Panc1 (cell line): Measurements from ENCODE around the gene ENPP1. TPM values are rescaled to one million over a fixed set of nuclear protein-coding genes. Genes with fewer than 3 reads are reported as not detected.

Experiments
- ATAC-seq: fragments of 200-7000 bp; cut with Tn5 transposase; 2 replicates; pipeline ENCODE4 v1.9.1; 2020; ENCODE audit warnings: mild to moderate bottlenecking, moderate library complexity
- BruUV-seq: library from RNA; stranded (reverse); fragments of 400-500 nt; replicated peaks from 2 replicates; lab custom pipeline; 2021; lab: Mats Ljungman, UMichigan
- CTCF ChIA-PET: fragments of 300-600 bp; sonication (Branson Sonifier 250); formaldehyde crosslinking; loops from one replicate; lab custom pipeline; 2022; ENCODE audit warnings: antibody characterized with exemption; lab: Charles Lee
- POLR2A ChIA-PET: fragments of 300-600 bp; sonication (Branson Sonifier 250); formaldehyde crosslinking; loops from one replicate; lab custom pipeline; 2022; ENCODE audit warnings: antibody characterized with exemption; lab: Charles Lee
- DNase-seq: peaks from one replicate; pipeline ENCODE4 v3.0.0-alpha.2; 2010; ENCODE audit warnings: low read depth, low spot score
- H3K27ac ChIP-seq: 2 replicates; pipeline ENCODE4 v1.5.1; 2011; ENCODE audit warnings: mild to moderate bottlenecking, low read length, inconsistent platforms
- H3K27me3 ChIP-seq: fragments of 200-500 bp; sonication (Bioruptor generic); 2 replicates; pipeline ENCODE4 v1.6.0; 2014; ENCODE audit warnings: low read length, inconsistent platforms; ENCODE audit not compliant: control insufficient read depth, insufficient read depth
- H3K36me3 ChIP-seq: fragments of 200-500 bp; sonication (Bioruptor generic); 2 replicates; pipeline ENCODE4 v1.5.1; 2014; ENCODE audit warnings: inconsistent platforms, mild to moderate bottlenecking, low read length, moderate library complexity; ENCODE audit not compliant: control insufficient read depth, insufficient read depth
- H3K4me1 ChIP-seq: 2 replicates; pipeline ENCODE4 v1.5.1; 2011; ENCODE audit warnings: inconsistent platforms, mild to moderate bottlenecking, low read length, moderate library complexity; ENCODE audit not compliant: control insufficient read depth, insufficient read depth
- H3K4me3 ChIP-seq, 2 experiments: 2 replicates each; pipeline ENCODE4 v1.5.1; 2011 to 2012; ENCODE audit warnings: low read depth in 2 of 2, low read length in 2 of 2, mild to moderate bottlenecking in 2 of 2, inconsistent platforms in 1 of 2, moderate library complexity in 1 of 2
- H3K9me3 ChIP-seq: fragments of 200-500 bp; sonication (Bioruptor generic); 2 replicates; pipeline ENCODE4 v1.5.1; 2014; ENCODE audit warnings: low read depth, mild to moderate bottlenecking, inconsistent platforms, low read length, moderate library complexity; ENCODE audit not compliant: control insufficient read depth, insufficient read depth
- CTCF ChIP-seq: fragments of 450-650 bp; IDR thresholded peaks from 2 replicates; pipeline ENCODE4 v1.5.1; 2017; ENCODE audit warnings: mild to moderate bottlenecking
- POLR2AphosphoS5 ChIP-seq: IDR thresholded peaks from 2 replicates; pipeline ENCODE4 v1.6.1; 2012; ENCODE audit warnings: mild to moderate bottlenecking, low read depth, low read length, moderate library complexity
- REST ChIP-seq, 2 experiments: IDR thresholded peaks; 2 replicates each; pipeline ENCODE4 v1.6.1; 2011 to 2012; ENCODE audit warnings: low read depth in 2 of 2, control low read depth in 1 of 2, low read length in 1 of 2, mild to moderate bottlenecking in 1 of 2, moderate library complexity in 1 of 2; ENCODE audit not compliant: insufficient read depth in 1 of 2
- SIN3A ChIP-seq: IDR thresholded peaks from 2 replicates; pipeline ENCODE4 v1.6.1; 2012; ENCODE audit warnings: low read depth, mild to moderate bottlenecking, low read length, moderate library complexity, borderline replicate concordance; ENCODE audit not compliant: insufficient read depth
- TCF7L2 ChIP-seq: IDR thresholded peaks from 2 replicates; pipeline ENCODE4 v1.6.1; 2011; ENCODE audit warnings: mild to moderate bottlenecking, low read depth, low read length, inconsistent platforms
- in situ Hi-C: cut with HindIII; loops from 2 replicates; pipeline ENCODE4 v1.10.0; 2016; ENCODE audit warnings: low sequenced_read_pairs, low pct_unique_long_range_greater_than_20kb
- intact Hi-C: fragments of 100-400 bp; cut with micrococcal nuclease; formaldehyde crosslinking; loops from one replicate; pipeline ENCODE4 v1.10.0; 2022; ENCODE audit not compliant: unreplicated experiment
- total RNA-seq: library from RNA; stranded (reverse); gene quantifications from one replicate; pipeline ENCODE4 v1.2.1, GENCODE V29; 2021; ENCODE audit not compliant: unreplicated experiment

ENPP1 gene
- total RNA-seq, 1 experiment from 2014 or later, result 6.8 TPM

GRCh38 chr6:131840936-131841583 is 33.2 kb downstream of the ENPP1 start:
- intact Hi-C loops (no loop called here), in situ Hi-C loops (no loop called here)
- no TSS peak for BruUV-seq
- no peak for ATAC-seq
- Histone ChIP-seq H3K9me3 (no peaks in the 10 kb centered on the region), H3K36me3 (no peaks in the 10 kb centered on the region), H3K4me3 (no peak overlapping the region), H3K4me1 (no peaks in the 10 kb centered on the region), H3K27me3 (no peaks in the 10 kb centered on the region), H3K27ac (no peak overlapping the region)
- no peak for DNase-seq
- ChIA-PET CTCF (no interaction called here), POLR2A (no interaction called here)
- TF ChIP-seq TCF7L2, result no peak
- no peak for TF ChIP-seq SIN3A
- no peak for TF ChIP-seq REST (IDR thresholded peaks at IDR 0.05; ENCODE audit: insufficient read depth in 1 of 2, low read depth in 2 of 2, low read length in 1 of 2)
- no peak for TF ChIP-seq CTCF
- no peak for TF ChIP-seq POLR2AphosphoS5

GRCh38 chr6:131843768-131844167 is 35.9 kb downstream of the ENPP1 start:
- H3K4me3 ChIP-seq, result no peak overlapping the region
- no peak for ATAC-seq
- H3K4me1 ChIP-seq, result no peaks in the 10 kb centered on the region
- in situ Hi-C loops, result no loop called here
- no TSS peak for BruUV-seq
- no peaks in the 10 kb centered on the region for H3K36me3 ChIP-seq
- no peak overlapping the region for H3K27ac ChIP-seq
- POLR2A ChIA-PET, result interaction anchor here (0.6 to 0.7 kb wide), 4 partner anchors 12 to 591 kb away, joined by 3 to 12 read pairs (median 5); no protein-coding TSS in a partner anchor
- H3K27me3 ChIP-seq, result no peaks in the 10 kb centered on the region
- intact Hi-C loops, result no loop called here
- no peaks in the 10 kb centered on the region for H3K9me3 ChIP-seq
- no peak for DNase-seq
- CTCF ChIA-PET, result no interaction called here
- TF ChIP-seq CTCF, result no peak
- TF ChIP-seq SIN3A, result no peak
- TF ChIP-seq REST (IDR thresholded peaks at IDR 0.05; ENCODE audit: insufficient read depth in 1 of 2, low read depth in 2 of 2, low read length in 1 of 2), result no peak
- no peak for TF ChIP-seq TCF7L2
- TF ChIP-seq POLR2AphosphoS5, result no peak
